Nephron progenitor cell (in vitro differentiated cells): ENCODE measurements around the gene ROBO4.

Source experiments
- DNase-seq: peaks from one replicate; pipeline ENCODE4 v3.0.0; 2021
- H3K27ac Mint-ChIP-seq: 2 replicates; pipeline ENCODE4 v1.8.0; 2021; ENCODE audit warnings: mild to moderate bottlenecking, moderate library complexity, mixed read lengths
- H3K27me3 Mint-ChIP-seq: 2 replicates; pipeline ENCODE4 v1.8.0; 2021; ENCODE audit warnings: mild to moderate bottlenecking, low read depth, mixed read lengths; ENCODE audit not compliant: poor library complexity
- H3K36me3 Mint-ChIP-seq: 2 replicates; pipeline ENCODE4 v1.8.0; 2021; ENCODE audit warnings: low read depth, mixed read lengths
- H3K4me1 Mint-ChIP-seq: 2 replicates; pipeline ENCODE4 v1.8.0; 2021; ENCODE audit warnings: mixed read lengths
- H3K4me3 Mint-ChIP-seq: 2 replicates; pipeline ENCODE4 v1.8.0; 2021; ENCODE audit warnings: mild to moderate bottlenecking, moderate library complexity, mixed read lengths
- H3K9me3 Mint-ChIP-seq: 2 replicates; pipeline ENCODE4 v1.8.0; 2021; ENCODE audit warnings: mild to moderate bottlenecking, moderate library complexity, mixed read lengths
- CTCF ChIP-seq: fragments of 200-600 bp; sonication (generic); IDR thresholded peaks from 2 replicates; pipeline ENCODE4 v1.5.0; 2021; ENCODE audit warnings: antibody characterized with exemption

ROBO4 gene

GRCh38 chr11:124886476-124886875 is 11.2 kb downstream of the ROBO4 start:
- H3K9me3 Mint-ChIP-seq: no peaks in the 10 kb centered on the region
- no peak for DNase-seq

GRCh38 chr11:124884869-124885479 is 12.7 kb downstream of the ROBO4 start:
- peaks cover 75% of the 10 kb centered on the region for H3K4me1 Mint-ChIP-seq
- DNase-seq: no peak
- H3K9me3 Mint-ChIP-seq: no peaks in the 10 kb centered on the region
- H3K4me3 Mint-ChIP-seq: no peak overlapping the region
- no peak for TF ChIP-seq CTCF
- H3K27me3 Mint-ChIP-seq: peaks cover 49% of the 10 kb centered on the region
- no peaks in the 10 kb centered on the region for H3K36me3 Mint-ChIP-seq
- H3K27ac Mint-ChIP-seq: no peak overlapping the region

More at GRCh38 chr11:124886476-124886875, 11.2 kb downstream of the ROBO4 start:
- no peak for TF ChIP-seq CTCF
- H3K4me3 Mint-ChIP-seq: no peak overlapping the region
- H3K4me1 Mint-ChIP-seq: peaks cover 78% of the 10 kb centered on the region
- peaks cover 49% of the 10 kb centered on the region for H3K27me3 Mint-ChIP-seq
- H3K27ac Mint-ChIP-seq: no peak overlapping the region
- no peaks in the 10 kb centered on the region for H3K36me3 Mint-ChIP-seq

DNA sequence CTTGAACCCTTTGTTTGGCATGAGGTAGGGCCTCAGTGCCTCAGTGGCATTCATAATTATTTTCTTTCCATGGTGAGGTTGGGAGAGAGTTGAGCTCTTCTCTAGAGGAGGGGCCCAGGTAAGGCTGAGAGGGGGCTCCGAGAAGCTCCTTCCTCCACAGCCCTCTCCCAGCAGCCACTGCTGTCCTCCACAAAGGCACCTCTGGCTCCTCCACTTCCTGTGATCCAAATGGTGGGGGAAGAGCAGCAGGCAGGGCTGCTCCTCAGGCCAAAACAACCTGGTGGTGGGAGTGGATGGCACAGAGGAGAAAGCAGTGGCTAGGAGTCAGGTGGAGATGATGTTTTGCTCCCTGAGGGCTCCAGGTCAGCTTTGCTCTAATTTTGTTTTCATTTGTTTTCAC is 13.3 kb downstream of the ROBO4 start:
- Mint-ChIP-seq H3K27ac (no peak overlapping the region), H3K9me3 (no peaks in the 10 kb centered on the region), H3K36me3 (no peaks in the 10 kb centered on the region), H3K27me3 (peaks cover 46% of the 10 kb centered on the region), H3K4me3 (no peak overlapping the region), H3K4me1 (peaks cover 68% of the 10 kb centered on the region)
- no peak for TF ChIP-seq CTCF
- DNase-seq: no peak

DNA sequence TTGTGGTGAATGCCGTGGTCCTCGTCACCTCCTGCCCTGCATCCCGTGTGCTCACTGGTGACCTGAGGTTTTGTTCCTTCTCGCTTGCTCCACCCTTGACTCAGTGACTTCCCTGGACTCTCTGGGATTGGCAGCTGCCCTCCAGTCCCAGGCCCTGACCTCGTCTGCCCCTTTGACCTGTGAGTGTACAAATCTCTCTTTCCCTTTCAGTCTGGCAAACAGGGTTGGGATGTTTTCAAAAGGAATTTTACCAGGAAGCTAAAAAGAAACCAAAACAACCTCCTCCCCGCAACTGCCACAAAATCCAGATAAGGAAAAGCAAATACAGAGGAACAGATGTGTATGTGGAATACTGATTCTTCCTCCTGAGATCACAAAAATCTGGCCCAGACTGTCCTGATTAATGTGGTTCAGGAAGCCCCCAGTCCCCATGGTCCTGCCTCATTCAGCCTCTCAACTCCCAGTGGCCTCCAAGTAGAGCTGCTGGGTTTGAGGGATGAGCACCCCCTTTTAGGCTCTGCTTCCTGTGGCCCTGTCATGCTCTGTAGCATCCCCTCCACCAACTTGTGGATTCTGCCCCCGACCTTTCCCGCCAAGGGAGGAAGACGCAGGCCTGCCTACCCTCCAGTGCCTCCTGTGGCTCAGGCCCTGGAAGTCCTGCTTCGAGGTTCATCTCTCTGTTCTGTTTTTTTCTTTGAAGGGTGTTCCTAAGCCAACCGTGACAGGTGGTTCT is 15.2 kb downstream of the ROBO4 start:
- DNase-seq: no peak
- Mint-ChIP-seq H3K27me3 (peaks cover 40% of the 10 kb centered on the region), H3K4me1 (peaks cover 62% of the 10 kb centered on the region), H3K4me3 (no peak overlapping the region), H3K9me3 (no peaks in the 10 kb centered on the region), H3K27ac (peak overlapping the region; percentile 14), H3K36me3 (no peaks in the 10 kb centered on the region)
- TF ChIP-seq CTCF: no peak

DNA sequence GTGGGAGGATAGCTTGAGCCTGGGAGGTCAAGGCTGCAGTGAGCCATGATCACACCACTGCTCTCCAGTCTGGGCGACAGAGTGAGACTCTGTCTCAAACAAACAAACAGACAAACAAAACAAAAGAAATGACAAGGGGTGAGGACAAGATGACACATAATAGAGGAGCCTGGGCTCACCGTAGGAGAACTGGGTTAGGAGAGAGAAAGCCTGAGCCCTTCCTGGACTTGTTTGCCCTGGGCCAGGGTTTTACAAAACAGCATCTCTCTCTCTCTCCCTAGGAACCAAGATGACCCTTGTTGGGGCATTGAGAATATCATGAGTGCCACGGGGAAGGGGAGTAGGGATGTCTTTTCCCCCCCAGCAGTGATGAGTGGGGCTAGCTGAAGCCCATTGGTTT is 16.7 kb downstream of the ROBO4 start:
- TF ChIP-seq CTCF: no peak
- no peak overlapping the region for H3K4me3 Mint-ChIP-seq
- peaks cover 66% of the 10 kb centered on the region for H3K4me1 Mint-ChIP-seq
- DNase-seq: no peak
- H3K27ac Mint-ChIP-seq: peak overlapping the region; percentile 65
- H3K36me3 Mint-ChIP-seq: no peaks in the 10 kb centered on the region
- peaks cover 31% of the 10 kb centered on the region for H3K27me3 Mint-ChIP-seq
- no peaks in the 10 kb centered on the region for H3K9me3 Mint-ChIP-seq

DNA sequence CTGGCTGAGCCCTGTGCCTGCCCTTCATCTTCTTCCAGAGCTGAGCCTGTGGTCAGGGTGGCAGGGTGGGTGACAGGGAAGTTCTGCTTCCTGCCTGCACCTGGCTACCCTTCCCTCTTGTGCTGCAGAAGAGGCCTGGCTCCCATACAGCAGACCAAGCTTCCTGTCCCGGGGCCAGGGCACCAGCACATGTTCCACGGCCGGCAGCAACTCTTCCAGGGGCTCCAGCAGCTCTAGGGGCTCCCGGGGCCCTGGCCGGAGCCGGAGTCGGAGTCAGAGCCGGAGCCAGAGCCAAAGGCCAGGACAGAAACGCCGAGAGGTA is 17.4 kb downstream of the ROBO4 start:
- no peaks in the 10 kb centered on the region for H3K9me3 Mint-ChIP-seq
- H3K27me3 Mint-ChIP-seq: peaks cover 37% of the 10 kb centered on the region
- TF ChIP-seq CTCF: no peak
- no peak overlapping the region for H3K27ac Mint-ChIP-seq
- DNase-seq: no peak
- H3K36me3 Mint-ChIP-seq: no peaks in the 10 kb centered on the region
- peaks cover 65% of the 10 kb centered on the region for H3K4me1 Mint-ChIP-seq
- no peak overlapping the region for H3K4me3 Mint-ChIP-seq
